Smooth muscle cell (in vitro differentiated cells): ENCODE results near the gene CFAP61. TPM values are rescaled to one million over a fixed set of nuclear protein-coding genes. Genes with fewer than 3 reads are reported as not detected.

Experiments used
- DNase-seq: peaks from one replicate; lab custom pipeline; 2025; ENCODE audit not compliant: unreplicated experiment; lab: John Stamatoyannopoulos, UW
- H2AFZ ChIP-seq: fragments of 200-600 bp; sonication (generic); 2 replicates; pipeline ENCODE4 v1.6.0; 2016; ENCODE audit warnings: antibody characterized with exemption, low read depth, mild to moderate bottlenecking
- H3F3A ChIP-seq: fragments of 200-600 bp; sonication (generic); 2 replicates; pipeline ENCODE4 v1.6.0; 2017; ENCODE audit warnings: antibody characterized with exemption, low read depth
- H3K27ac ChIP-seq: fragments of 200-600 bp; sonication (generic); 2 replicates; pipeline ENCODE4 v1.5.1; 2016; ENCODE audit warnings: low read depth, mild to moderate bottlenecking
- H3K27me3 ChIP-seq: fragments of 200-600 bp; sonication (generic); 2 replicates; pipeline ENCODE4 v1.6.1; 2016; ENCODE audit warnings: low read depth, mild to moderate bottlenecking
- H3K36me3 ChIP-seq: fragments of 200-600 bp; sonication (generic); 2 replicates; pipeline ENCODE4 v1.5.1; 2016; ENCODE audit warnings: low read depth
- H3K4me1 ChIP-seq: fragments of 200-600 bp; sonication (generic); 2 replicates; pipeline ENCODE4 v1.5.1; 2016; ENCODE audit warnings: low read depth
- H3K4me2 ChIP-seq: fragments of 200-600 bp; sonication (generic); 2 replicates; pipeline ENCODE4 v1.6.0; 2016; ENCODE audit warnings: mild to moderate bottlenecking
- H3K4me3 ChIP-seq: fragments of 200-600 bp; sonication (generic); 2 replicates; pipeline ENCODE4 v1.5.1; 2016; ENCODE audit warnings: mild to moderate bottlenecking
- H3K79me2 ChIP-seq: fragments of 200-600 bp; sonication (generic); 2 replicates; pipeline ENCODE4 v1.6.0; 2016; ENCODE audit warnings: low read depth, mild to moderate bottlenecking
- H3K9ac ChIP-seq: fragments of 200-600 bp; sonication (generic); 2 replicates; pipeline ENCODE4 v1.6.0; 2016; ENCODE audit warnings: low read depth
- H3K9me3 ChIP-seq: fragments of 200-600 bp; sonication (generic); replicated peaks from 2 replicates; pipeline ENCODE4 v1.5.1; 2016; ENCODE audit warnings: low read depth
- H4K20me1 ChIP-seq: fragments of 200-600 bp; sonication (generic); 2 replicates; pipeline ENCODE4 v1.6.0; 2016; ENCODE audit warnings: low read depth
- WGBS: methylation state at CpG from one replicate; pipeline ENCODE4 v1.1.7; 2016; ENCODE audit warnings: low lambda C conversion rate; 5-methylcytosine and 5-hydroxymethylcytosine counted together
- polyA plus RNA-seq: library from polyadenylated mRNA; unstranded; fragments of >200 nt; fragmentation: Nextera tagmentation; extraction: Ambion mirVana; gene quantifications from 2 replicates; pipeline ENCODE4 v1.2.1, GENCODE V29; 2016
- total RNA-seq: library from RNA; depleted of rRNA; stranded (reverse); fragments of >200 nt; gene quantifications from 2 replicates; pipeline ENCODE4 v1.2.3, GENCODE V29; 2014
- TF ChIP-seq, protein P1 (sequence below): fragments of 200-600 bp; sonication (generic); IDR thresholded peaks from 2 replicates; pipeline ENCODE4 v1.5.1; 2017; ENCODE audit warnings: borderline replicate concordance, mild to moderate bottlenecking, antibody characterized with exemption; ENCODE audit not compliant: insufficient read depth, poor library complexity, severe bottlenecking

CFAP61 gene
- total and polyA plus RNA-seq, 2 experiments from 2014 or later: not detected

GRCh38 chr20:20083807-20084206, 31.5 kb downstream of the CFAP61 start:
- Histone ChIP-seq H3K36me3 (no peaks in the 10 kb centered on the region), H3K4me3 (no peak overlapping the region), H3K79me2 (no peaks in the 10 kb centered on the region), H3K4me2 (no peak overlapping the region), H3K9me3 (no peaks in the 10 kb centered on the region), H3F3A (no peaks in the 10 kb centered on the region), H3K9ac (no peak overlapping the region), H2AFZ (no peak overlapping the region), H4K20me1 (no peaks in the 10 kb centered on the region), H3K27ac (no peak overlapping the region), H3K27me3 (peaks cover 41% of the 10 kb centered on the region), H3K4me1 (no peaks in the 10 kb centered on the region)
- TF ChIP-seq, protein P1, sequence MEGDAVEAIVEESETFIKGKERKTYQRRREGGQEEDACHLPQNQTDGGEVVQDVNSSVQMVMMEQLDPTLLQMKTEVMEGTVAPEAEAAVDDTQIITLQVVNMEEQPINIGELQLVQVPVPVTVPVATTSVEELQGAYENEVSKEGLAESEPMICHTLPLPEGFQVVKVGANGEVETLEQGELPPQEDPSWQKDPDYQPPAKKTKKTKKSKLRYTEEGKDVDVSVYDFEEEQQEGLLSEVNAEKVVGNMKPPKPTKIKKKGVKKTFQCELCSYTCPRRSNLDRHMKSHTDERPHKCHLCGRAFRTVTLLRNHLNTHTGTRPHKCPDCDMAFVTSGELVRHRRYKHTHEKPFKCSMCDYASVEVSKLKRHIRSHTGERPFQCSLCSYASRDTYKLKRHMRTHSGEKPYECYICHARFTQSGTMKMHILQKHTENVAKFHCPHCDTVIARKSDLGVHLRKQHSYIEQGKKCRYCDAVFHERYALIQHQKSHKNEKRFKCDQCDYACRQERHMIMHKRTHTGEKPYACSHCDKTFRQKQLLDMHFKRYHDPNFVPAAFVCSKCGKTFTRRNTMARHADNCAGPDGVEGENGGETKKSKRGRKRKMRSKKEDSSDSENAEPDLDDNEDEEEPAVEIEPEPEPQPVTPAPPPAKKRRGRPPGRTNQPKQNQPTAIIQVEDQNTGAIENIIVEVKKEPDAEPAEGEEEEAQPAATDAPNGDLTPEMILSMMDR: peak; percentile 56
- no peak for DNase-seq
- 4% methylated on average over 3 of the region's 3 CpGs for WGBS

DNA sequence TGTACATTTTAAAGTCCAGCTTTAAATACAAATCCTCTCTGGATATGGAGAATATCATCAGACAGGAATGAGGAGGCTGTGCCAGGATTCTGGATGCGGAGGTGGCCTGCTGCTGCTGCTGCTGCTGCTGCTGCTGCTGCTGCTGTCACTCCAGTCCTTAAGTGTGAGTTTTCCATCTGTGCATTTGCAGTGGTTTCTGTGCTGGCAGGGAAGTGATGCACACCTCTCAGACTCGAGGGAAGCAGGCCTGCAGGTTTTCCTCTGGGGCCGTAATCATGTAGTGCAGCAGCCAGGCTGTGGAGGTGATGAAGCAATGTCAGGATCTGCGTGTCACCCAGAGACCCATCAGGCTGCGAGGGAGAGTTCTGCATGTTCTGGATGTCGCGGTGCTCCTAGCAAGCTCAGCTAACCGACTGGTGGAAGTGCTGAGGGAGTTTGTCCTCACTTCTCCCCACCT, 32.0 kb downstream of the CFAP61 start:
- Histone ChIP-seq H2AFZ (no peak overlapping the region), H3K4me2 (no peak overlapping the region), H3K4me1 (no peaks in the 10 kb centered on the region), H4K20me1 (no peaks in the 10 kb centered on the region), H3K27me3 (peaks cover 41% of the 10 kb centered on the region), H3F3A (no peaks in the 10 kb centered on the region), H3K79me2 (no peaks in the 10 kb centered on the region), H3K9ac (no peak overlapping the region), H3K36me3 (no peaks in the 10 kb centered on the region), H3K27ac (no peak overlapping the region), H3K4me3 (no peak overlapping the region), H3K9me3 (no peaks in the 10 kb centered on the region)
- no peak for DNase-seq
- 80% methylated on average over 8 of the region's 8 CpGs for WGBS
- TF ChIP-seq, protein P1: no peak

DNA sequence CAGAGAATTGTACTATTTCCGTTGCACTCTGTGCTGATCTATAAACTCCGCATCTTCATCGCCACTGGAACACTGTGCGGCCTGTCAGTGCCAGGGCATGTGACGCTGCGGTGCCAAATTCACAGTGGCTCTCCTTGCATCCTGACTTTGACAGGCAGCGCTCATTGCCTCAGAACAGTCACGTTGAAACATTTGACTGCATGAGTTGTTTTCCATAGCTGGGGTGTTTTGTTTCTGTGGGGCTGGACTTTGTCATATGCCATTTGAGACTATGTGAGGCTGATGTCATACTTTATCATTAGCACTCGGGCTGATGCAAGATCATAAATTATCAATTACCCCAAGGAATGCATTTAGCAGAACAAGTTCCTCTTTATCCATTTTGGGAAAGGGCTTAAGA, 32.7 kb downstream of the CFAP61 start:
- H3K9ac ChIP-seq: no peak overlapping the region
- H4K20me1 ChIP-seq: no peaks in the 10 kb centered on the region
- TF ChIP-seq, protein P1: no peak
- H3K4me1 ChIP-seq: no peaks in the 10 kb centered on the region
- WGBS: 77% methylated on average over 9 of the region's 9 CpGs
- no peak overlapping the region for H2AFZ ChIP-seq
- no peak overlapping the region for H3K4me2 ChIP-seq
- H3K4me3 ChIP-seq: no peak overlapping the region
- H3K27me3 ChIP-seq: peaks cover 34% of the 10 kb centered on the region
- H3F3A ChIP-seq: no peaks in the 10 kb centered on the region
- DNase-seq: no peak
- H3K79me2 ChIP-seq: no peaks in the 10 kb centered on the region
- H3K36me3 ChIP-seq: no peaks in the 10 kb centered on the region
- H3K27ac ChIP-seq: no peak overlapping the region
- no peaks in the 10 kb centered on the region for H3K9me3 ChIP-seq

- Histone ChIP-seq H4K20me1 (no peaks in the 10 kb centered on the region), H3K4me2 (no peak overlapping the region), H3K36me3 (no peaks in the 10 kb centered on the region), H3K4me3 (no peak overlapping the region), H3F3A (no peaks in the 10 kb centered on the region), H3K79me2 (no peaks in the 10 kb centered on the region), H3K9ac (no peak overlapping the region), H3K27me3 (peaks cover 27% of the 10 kb centered on the region), H3K27ac (no peak overlapping the region), H3K9me3 (no peaks in the 10 kb centered on the region), H3K4me1 (no peaks in the 10 kb centered on the region), H2AFZ (no peak overlapping the region)
- WGBS: 37% methylated on average over 2 of the region's 2 CpGs
- TF ChIP-seq, protein P1: no peak
- DNase-seq: no peak
Measured at GRCh38 chr20:20085812-20086211, 33.5 kb downstream of the CFAP61 start.
